ENCODE data around the gene GJC1.

GJC1 gene

GRCh38 chr17:44829523-44830358 is at the start of gene GJC1:
Gene GJC1, minus strand, starts transcription at chr17:44830287. Its CDS starts 24,470 bp downstream, at chr17:44805817.
- DNase-seq: peak; percentile 70

GRCh38 chr17:44879376-44879775 is 49.3 kb upstream of the GJC1 start:
- DNase-seq: no peak

GRCh38 chr17:44878627-44879221 is 48.6 kb upstream of the GJC1 start:
- peak; percentile 47 for DNase-seq

- DNase-seq: no peak
Measured at GRCh38 chr17:44877121-44877520, 47.0 kb upstream of the GJC1 start.

- DNase-seq: no peak
Measured at GRCh38 chr17:44875761-44876160, 45.7 kb upstream of the GJC1 start.

- DNase-seq: no peak
Measured at GRCh38 chr17:44872131-44872768, 42.2 kb upstream of the GJC1 start.

GRCh38 chr17:44871556-44871955 is 41.5 kb upstream of the GJC1 start:
- no peak for DNase-seq

GRCh38 chr17:44867841-44868240 is 37.8 kb upstream of the GJC1 start:
- DNase-seq: no peak

GRCh38 chr17:44865931-44866330 is 35.8 kb upstream of the GJC1 start:
- DNase-seq: peak; percentile 37

GRCh38 chr17:44865231-44865660 is 35.2 kb upstream of the GJC1 start:
- DNase-seq: peak; percentile 77

GRCh38 chr17:44864831-44865230 is 34.7 kb upstream of the GJC1 start:
- DNase-seq: no peak

GRCh38 chr17:44863061-44863918 is 33.2 kb upstream of the GJC1 start:
- DNase-seq: no peak

GRCh38 chr17:44862278-44862914 is 32.3 kb upstream of the GJC1 start:
- DNase-seq: no peak

GRCh38 chr17:44859701-44860100 is 29.6 kb upstream of the GJC1 start:
- DNase-seq: no peak

GRCh38 chr17:44854192-44854591 is 24.1 kb upstream of the GJC1 start:
- DNase-seq: no peak

GRCh38 chr17:44850612-44851011 is 20.5 kb upstream of the GJC1 start:
- no peak for DNase-seq

- DNase-seq: no peak
Measured at GRCh38 chr17:44850025-44850424, 19.9 kb upstream of the GJC1 start.

GRCh38 chr17:44848961-44849489 is 18.9 kb upstream of the GJC1 start:
- no peak for DNase-seq

- DNase-seq: no peak
Measured at GRCh38 chr17:44848257-44848795, 18.2 kb upstream of the GJC1 start.

GRCh38 chr17:44847586-44847985 is 17.5 kb upstream of the GJC1 start, which contains the start of gene HIGD1B:
Gene HIGD1B, plus strand, starts transcription at chr17:44847883. Its CDS starts 270 bp downstream, at chr17:44848153.
- DNase-seq: no peak

GRCh38 chr17:44846206-44846605 is 16.1 kb upstream of the GJC1 start:
- DNase-seq: no peak

- DNase-seq: peak; percentile 35
Measured at GRCh38 chr17:44844390-44844830, 14.3 kb upstream of the GJC1 start.
